A673 (cell line): Measurements from ENCODE around the gene TRPM2. TPM values are rescaled to one million over a fixed set of nuclear protein-coding genes. Genes with fewer than 3 reads are reported as not detected.

ENCODE experiments used
- BruUV-seq: library from RNA; stranded (reverse); fragments of 400-500 nt; replicated peaks from 2 replicates; lab custom pipeline; 2021; lab: Mats Ljungman, UMichigan
- CTCF ChIA-PET: fragments of 300-600 bp; sonication (Branson Sonifier 250); formaldehyde crosslinking; loops from one replicate; lab custom pipeline; 2022; ENCODE audit warnings: antibody characterized with exemption; lab: Charles Lee
- POLR2A ChIA-PET: fragments of 300-600 bp; sonication (Branson Sonifier 250); formaldehyde crosslinking; loops from one replicate; lab custom pipeline; 2022; ENCODE audit warnings: antibody characterized with exemption; ENCODE audit not compliant: low non-redundant PET; lab: Charles Lee
- DNase-seq: peaks from one replicate; pipeline ENCODE4 v3.0.0-alpha.2; 2015; ENCODE audit warnings: low spot score
- H3K27ac ChIP-seq: fragments of 200-600 bp; sonication (generic); 2 replicates; pipeline ENCODE4 v1.5.1; 2016; ENCODE audit warnings: mixed run types, low read depth, mild to moderate bottlenecking, mixed read lengths, antibody characterized with exemption, low read length; ENCODE audit not compliant: poor library complexity, severe bottlenecking
- H3K27me3 ChIP-seq: fragments of 200-600 bp; sonication (generic); replicated peaks from 2 replicates; pipeline ENCODE4 v1.6.1; 2017; ENCODE audit warnings: mixed run types, low read depth, mild to moderate bottlenecking, mixed read lengths, antibody characterized with exemption, low read length; ENCODE audit not compliant: insufficient read depth, poor library complexity
- H3K36me3 ChIP-seq: fragments of 200-600 bp; sonication (generic); 2 replicates; pipeline ENCODE4 v1.6.1; 2016; ENCODE audit warnings: mixed run types, mild to moderate bottlenecking, mixed read lengths, antibody characterized with exemption, low read length; ENCODE audit not compliant: insufficient read depth, poor library complexity, severe bottlenecking
- H3K4me1 ChIP-seq: fragments of 200-600 bp; sonication (generic); 2 replicates; pipeline ENCODE4 v1.6.1; 2017; ENCODE audit warnings: mixed run types, mild to moderate bottlenecking, mixed read lengths, antibody characterized with exemption, low read length; ENCODE audit not compliant: insufficient read depth, poor library complexity, severe bottlenecking
- H3K4me3 ChIP-seq: fragments of 200-600 bp; sonication (generic); 2 replicates; pipeline ENCODE4 v1.5.1; 2016; ENCODE audit warnings: low read depth, mixed run types, mild to moderate bottlenecking, mixed read lengths, low read length; ENCODE audit not compliant: poor library complexity, severe bottlenecking
- H3K9me3 ChIP-seq: fragments of 200-600 bp; sonication (generic); 2 replicates; pipeline ENCODE4 v1.6.1; 2016; ENCODE audit warnings: mixed run types, low read depth, mild to moderate bottlenecking, mixed read lengths, antibody characterized with exemption, low read length; ENCODE audit not compliant: poor library complexity, severe bottlenecking
- EZH2 ChIP-seq: fragments of 200-600 bp; sonication (generic); IDR thresholded peaks from 2 replicates; pipeline ENCODE4 v1.6.1; 2017; ENCODE audit warnings: borderline replicate concordance, low read depth, mild to moderate bottlenecking, mixed read lengths, antibody characterized with exemption, low read length; ENCODE audit not compliant: poor library complexity, severe bottlenecking
- intact Hi-C: fragments of 100-400 bp; cut with micrococcal nuclease; formaldehyde crosslinking; loops from one replicate; pipeline ENCODE4 v1.10.0; 2022; ENCODE audit not compliant: unreplicated experiment
- total RNA-seq: library from RNA; stranded (reverse); gene quantifications from 2 replicates; pipeline ENCODE4 v1.2.3, GENCODE V29; 2021
- TF ChIP-seq, protein P1 (sequence below): fragments of 300-800, 200-600 bp; sonication (generic); conservative IDR thresholded peaks from 2 replicates; pipeline ENCODE4 v1.5.1; 2017; ENCODE audit warnings: low read depth, mild to moderate bottlenecking, antibody characterized with exemption, low read length, moderate library complexity, mixed read lengths

The TRPM2 gene
- total RNA-seq, 1 experiment from 2014 or later, result 0.21 TPM

DNA sequence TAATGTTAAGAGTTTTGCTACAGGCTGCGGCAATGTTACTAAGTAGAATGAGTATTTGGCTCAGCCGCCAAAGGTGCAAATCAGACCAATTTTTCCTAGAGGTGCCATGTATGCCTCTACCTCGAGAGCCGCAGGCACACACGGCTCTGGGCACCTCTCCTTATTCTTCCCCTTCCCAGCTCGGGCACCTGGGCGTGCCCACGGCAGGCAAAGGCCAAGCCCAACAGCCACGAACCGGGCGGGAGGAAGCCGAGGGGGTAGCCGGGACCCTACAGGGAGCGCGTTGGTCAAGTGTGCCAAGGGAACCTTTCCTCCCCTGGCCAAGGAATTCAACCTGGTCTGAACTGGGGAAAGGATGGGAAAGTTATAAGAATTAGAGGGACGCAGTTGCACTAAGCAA lies 132.9 kb downstream of the TRPM2 start:
- H3K27me3 ChIP-seq, result no peaks in the 10 kb centered on the region
- no peak for TF ChIP-seq EZH2
- TF ChIP-seq, protein P1, sequence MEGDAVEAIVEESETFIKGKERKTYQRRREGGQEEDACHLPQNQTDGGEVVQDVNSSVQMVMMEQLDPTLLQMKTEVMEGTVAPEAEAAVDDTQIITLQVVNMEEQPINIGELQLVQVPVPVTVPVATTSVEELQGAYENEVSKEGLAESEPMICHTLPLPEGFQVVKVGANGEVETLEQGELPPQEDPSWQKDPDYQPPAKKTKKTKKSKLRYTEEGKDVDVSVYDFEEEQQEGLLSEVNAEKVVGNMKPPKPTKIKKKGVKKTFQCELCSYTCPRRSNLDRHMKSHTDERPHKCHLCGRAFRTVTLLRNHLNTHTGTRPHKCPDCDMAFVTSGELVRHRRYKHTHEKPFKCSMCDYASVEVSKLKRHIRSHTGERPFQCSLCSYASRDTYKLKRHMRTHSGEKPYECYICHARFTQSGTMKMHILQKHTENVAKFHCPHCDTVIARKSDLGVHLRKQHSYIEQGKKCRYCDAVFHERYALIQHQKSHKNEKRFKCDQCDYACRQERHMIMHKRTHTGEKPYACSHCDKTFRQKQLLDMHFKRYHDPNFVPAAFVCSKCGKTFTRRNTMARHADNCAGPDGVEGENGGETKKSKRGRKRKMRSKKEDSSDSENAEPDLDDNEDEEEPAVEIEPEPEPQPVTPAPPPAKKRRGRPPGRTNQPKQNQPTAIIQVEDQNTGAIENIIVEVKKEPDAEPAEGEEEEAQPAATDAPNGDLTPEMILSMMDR, result no peak
- H3K4me3 ChIP-seq, result no peak overlapping the region
- no peaks in the 10 kb centered on the region for H3K36me3 ChIP-seq
- ChIA-PET CTCF (no interaction called here), POLR2A (no interaction called here)
- BruUV-seq, result no TSS peak
- no peaks in the 10 kb centered on the region for H3K9me3 ChIP-seq
- no peak for DNase-seq
- H3K27ac ChIP-seq, result no peak overlapping the region
- no peaks in the 10 kb centered on the region for H3K4me1 ChIP-seq
- intact Hi-C loops, result no loop called here

DNA sequence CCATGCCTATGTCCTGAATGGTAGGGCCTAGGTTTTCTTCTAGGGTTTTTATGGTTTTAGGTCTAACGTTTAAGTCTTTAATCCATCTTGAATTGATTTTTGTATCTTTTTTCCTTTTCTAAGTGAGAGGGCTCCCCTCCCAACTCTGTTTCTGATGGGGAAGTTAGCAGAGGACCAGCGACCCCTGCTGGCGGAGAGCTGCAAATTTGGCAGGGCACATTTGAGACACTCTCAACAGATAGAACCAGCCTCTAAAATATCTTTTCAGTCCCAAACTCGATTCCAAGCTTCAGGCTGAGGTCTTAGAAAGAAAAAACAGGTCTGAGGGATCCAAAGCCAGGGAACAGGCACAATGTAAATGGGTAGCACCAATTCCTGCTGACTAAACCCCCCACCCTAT lies 134.4 kb downstream of the TRPM2 start:
- no peak overlapping the region for H3K4me3 ChIP-seq
- no peak overlapping the region for H3K27ac ChIP-seq
- ChIA-PET POLR2A (no interaction called here), CTCF (interaction anchor here (0.6 kb wide), 1 partner anchor 767 kb away, joined by 4 read pairs; no protein-coding TSS in a partner anchor)
- peak; percentile 49 for DNase-seq
- no peaks in the 10 kb centered on the region for H3K27me3 ChIP-seq
- no peaks in the 10 kb centered on the region for H3K4me1 ChIP-seq
- peaks cover 3% of the 10 kb centered on the region for H3K9me3 ChIP-seq
- intact Hi-C loops, result no loop called here
- no peak for TF ChIP-seq EZH2
- TF ChIP-seq, protein P1, result peak; percentile 65
- H3K36me3 ChIP-seq, result no peaks in the 10 kb centered on the region
- no TSS peak for BruUV-seq

DNA sequence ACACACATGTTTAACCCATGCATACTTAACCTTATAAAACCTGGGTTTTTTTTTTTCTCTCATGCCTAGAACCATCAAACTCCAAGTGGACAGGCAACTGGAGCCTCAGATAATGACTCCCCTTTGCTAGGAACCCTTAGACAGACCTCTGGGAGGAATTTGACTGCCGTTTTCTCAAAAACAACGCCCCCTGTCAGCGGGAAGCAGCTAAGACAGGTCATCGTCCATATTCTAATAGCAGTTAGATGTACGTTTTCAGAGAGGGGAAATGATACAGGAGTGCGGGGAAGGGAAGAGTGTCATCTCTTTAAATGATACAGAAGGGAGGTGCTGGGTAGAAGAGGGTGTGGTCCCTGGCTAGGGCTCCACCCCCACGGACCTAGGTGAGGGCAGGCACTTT lies 136.5 kb downstream of the TRPM2 start:
- intact Hi-C loops, result no loop called here
- Histone ChIP-seq H3K36me3 (no peaks in the 10 kb centered on the region), H3K27me3 (no peaks in the 10 kb centered on the region), H3K4me3 (no peak overlapping the region), H3K4me1 (no peaks in the 10 kb centered on the region), H3K27ac (no peak overlapping the region), H3K9me3 (peaks cover 12% of the 10 kb centered on the region)
- no TSS peak for BruUV-seq
- ChIA-PET POLR2A (no interaction called here), CTCF (no interaction called here)
- TF ChIP-seq EZH2, result no peak
- TF ChIP-seq, protein P1, result peak; percentile 61
- peak; percentile 37 for DNase-seq
